Kidney tubule cell (primary cell): ENCODE data around the gene GPR42.
"Not testable (repeated sequence)": the region's sequence is repeated elsewhere in the genome, so short reads cannot be mapped to it uniquely, and the experiment has no call there.

ENCODE experiments used
- DNase-seq: peaks from one replicate; pipeline ENCODE4 v3.0.0-alpha.2; 2018; ENCODE audit warnings: low spot score

The GPR42 gene

DNA sequence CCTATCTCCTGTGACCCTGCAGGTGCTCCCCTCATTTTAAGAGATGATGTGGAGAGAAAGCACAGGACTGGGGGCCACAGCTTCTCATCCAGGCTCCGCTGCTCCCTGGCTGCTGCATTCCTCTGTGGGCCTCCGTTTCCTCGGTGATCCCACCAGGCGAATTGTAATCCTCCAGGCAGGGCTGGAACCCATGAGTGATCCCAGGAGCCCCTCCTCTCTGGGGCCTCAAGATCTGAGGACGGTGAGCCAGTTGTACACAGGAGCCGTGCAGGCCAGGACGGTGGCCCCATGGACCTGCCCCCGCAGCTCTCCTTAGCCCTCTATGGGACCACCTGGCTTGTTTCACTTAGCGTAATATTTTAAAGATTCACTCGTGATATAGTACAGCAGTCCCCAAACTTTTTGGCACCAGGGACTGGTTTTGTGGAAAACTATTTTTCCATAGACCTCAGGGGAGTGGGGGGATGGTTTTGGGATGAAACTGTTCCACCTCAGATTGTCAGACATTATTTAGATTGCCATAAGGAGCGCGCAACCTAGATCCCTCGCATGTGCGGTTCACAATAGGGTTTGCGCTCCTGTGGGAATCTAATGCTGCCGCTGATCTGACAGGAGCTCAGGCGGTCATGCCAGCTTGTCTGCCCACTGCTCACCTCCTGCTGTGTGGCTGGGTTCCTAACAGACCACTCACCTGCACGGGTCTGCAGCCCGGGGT is 7.0 kb upstream of the GPR42 start:
- DNase-seq = no peak

DNA sequence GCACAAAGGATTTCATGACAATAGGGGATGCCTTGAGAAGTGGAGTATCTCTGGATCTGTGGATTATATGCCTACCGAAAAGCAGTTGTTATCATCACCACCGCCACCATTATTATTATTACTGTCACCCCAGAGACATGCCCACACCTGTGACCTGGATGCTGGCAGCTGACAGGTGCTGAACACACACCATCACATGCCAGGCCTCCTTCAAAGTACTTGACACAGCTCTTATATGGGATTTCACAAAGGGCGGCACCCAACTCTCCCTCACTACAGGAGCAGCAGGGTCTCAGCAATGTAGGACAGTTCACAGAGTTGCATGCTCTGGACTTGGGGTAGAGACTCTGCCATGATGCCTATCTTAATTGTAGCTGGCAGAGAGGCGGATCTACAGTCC is 5.6 kb upstream of the GPR42 start:
- no peak for DNase-seq

DNA sequence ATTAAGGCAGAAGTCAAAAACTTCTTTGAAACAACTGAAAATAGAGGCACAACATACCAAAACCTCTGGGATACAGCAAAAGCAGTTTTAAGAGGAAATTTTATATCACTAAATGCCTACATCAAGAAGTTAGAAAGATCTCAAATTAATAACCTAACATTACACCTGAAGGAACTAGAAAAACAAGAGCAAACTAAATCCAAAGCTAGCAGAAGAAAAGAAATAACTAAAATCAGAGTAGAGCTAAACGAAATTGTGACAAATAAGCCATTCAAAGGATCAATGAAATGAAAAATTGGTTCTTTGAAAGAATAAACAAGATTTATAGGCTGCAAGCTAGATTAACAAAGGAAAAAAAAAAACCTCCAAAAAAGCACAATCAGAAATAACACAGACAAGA is 2.5 kb upstream of the GPR42 start:
- DNase-seq = no peak

DNA sequence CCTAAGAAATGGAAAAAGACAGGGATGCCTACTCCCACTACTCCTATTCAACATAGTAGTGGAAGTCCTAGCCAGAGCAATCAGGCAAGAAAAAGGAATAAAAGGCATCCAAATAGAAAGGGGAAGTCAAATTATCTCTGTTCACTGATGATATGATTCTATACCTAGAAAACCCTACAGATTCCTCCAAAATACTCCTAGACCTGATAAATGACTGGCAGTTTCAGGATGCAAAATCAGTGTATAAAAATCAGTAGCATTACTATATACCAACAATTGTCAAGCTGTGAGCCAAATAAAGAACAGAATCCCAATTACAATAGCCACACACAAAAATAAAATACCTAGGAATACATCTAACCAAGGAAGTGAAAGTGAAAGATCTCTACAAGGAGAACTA is 1.3 kb upstream of the GPR42 start:
- DNase-seq = no peak

DNA sequence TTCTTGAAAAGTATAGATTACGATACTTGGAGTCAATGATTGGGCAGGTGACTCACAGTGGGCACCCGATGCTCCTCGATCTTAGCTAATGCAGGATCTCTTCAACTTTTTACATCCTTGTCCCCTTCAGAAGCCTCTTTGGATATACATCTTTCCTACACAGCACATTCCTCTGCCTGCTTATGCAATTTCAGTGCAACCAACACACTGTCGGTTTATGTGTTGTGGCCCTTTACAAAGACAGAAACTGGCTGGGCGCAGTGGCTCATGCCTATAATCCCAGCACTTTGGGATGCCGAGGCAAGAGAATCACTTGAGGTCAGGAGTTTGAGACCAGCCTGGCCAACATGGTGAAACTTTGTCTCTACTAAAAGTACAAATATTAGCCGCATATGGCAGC is 2.6 kb downstream of the GPR42 start:
- no peak for DNase-seq

DNA sequence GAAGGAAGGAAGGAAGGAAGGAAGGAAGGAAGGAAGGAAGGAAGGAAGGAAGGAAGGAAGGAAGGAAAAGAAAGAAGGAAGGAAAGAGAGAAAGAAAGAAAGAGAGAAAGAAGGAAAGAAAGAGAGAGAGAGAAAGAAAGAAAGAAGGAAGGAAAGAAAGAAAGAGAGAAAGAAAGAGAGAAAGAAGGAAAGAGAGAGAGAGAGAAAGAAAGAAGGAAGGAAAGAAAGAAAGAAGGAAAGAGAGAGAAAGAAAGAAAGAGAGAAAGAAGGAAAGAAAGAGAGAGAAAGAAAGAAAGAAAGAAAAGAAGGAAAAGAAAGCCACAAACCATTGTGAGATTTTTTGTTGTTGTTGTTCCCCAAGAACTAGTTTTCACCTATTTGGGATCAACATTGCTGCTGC is 3.2 kb downstream of the GPR42 start:
- not testable (repeated sequence) for DNase-seq

DNA sequence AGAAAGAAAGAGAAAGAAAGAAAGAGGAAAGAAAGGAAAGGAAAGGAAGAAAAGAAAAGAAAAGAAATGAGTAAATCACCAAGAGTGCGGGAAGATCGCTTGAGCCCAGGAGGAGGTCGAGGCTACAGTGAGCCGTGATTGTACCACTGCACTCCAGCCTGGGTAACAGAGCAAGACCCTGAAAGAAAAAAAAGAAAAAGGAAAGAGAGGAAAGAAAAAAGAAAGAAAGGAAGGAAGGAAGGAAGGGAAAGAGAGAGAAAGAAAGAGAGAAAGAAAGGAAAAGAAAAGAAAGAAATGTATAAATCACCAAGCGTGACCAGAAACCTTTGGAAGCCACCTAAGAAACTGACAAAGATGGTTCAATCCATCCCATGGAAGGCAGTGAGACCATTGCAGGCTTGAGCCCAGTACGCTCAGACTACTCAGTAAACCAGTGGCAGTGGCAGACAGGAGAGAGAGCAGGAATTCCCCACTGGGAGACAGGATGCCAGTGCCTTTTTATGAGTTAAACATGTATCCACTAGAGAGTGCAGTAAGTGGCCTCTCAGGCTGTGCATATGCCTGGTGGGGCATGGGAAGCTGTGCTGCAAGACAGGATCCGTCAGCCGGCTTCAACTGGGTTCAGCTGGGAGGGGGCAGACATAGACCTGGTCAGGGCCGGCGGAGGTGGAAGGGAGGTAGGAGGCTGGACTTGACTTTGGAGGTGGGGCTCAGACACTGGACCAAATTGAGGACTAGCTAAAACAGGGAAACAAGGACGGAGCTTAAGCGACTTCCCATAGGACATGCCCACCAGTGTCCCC is 4.8 kb downstream of the GPR42 start:
- no peak for DNase-seq

DNA sequence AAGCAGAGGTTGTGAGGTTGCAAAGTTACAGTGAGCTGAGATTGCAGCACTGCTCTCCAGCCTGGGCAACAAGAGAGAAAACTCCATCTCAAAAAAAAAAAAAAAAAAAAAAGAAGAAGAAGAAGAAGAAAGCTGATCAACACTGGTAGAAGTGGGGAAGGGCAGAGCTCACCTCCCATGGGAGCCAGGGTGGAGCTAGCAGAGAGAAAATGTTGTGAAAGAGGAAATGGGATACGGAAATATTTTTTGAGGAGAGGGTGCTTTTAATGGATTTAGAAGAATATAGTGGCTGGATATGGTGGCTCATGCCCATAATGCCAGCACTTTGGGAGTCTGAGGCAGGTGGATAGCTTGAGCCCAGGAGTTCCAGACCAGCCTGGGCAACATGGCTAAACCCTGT is 6.8 kb downstream of the GPR42 start:
- no peak for DNase-seq

DNA sequence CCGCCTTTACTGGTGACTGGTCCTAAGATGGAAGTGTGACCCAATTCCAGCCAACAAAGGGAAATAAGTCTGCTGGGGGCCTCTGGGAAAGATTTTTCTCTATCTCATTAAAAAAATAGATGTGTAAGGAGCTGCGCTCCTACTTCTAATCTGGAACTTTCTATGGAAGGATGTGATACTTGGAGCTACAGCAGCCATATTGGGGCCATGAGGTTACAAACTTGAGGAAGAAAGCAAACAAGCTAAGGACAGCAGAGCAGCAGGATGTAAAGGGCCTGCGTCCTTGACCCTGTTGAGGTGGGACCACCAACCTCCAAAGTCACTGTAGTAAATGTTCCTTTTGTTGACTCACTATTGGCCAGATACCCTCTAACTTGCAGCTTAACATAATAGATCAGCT is 7.5 kb downstream of the GPR42 start:
- DNase-seq = no peak

DNA sequence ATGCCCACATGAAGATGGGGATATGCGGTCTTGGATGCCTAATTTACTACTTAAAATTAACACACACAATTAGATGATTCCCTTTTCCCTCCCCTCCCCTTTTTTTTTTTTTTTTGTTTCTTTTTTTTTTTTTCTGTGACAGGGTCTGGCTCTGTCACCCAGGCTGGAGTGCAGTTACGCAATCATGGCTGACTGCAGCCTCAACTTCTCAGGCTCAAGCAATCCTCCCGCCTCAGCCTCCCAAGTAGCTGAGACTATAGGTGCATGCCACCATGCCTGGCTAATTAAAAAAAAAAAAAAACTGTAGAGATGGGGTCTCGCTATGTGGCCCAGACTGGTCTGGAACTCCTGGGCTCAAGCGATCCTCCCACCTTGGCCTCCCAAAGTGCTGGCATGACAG is 8.7 kb downstream of the GPR42 start:
- DNase-seq = not testable (repeated sequence)

DNA sequence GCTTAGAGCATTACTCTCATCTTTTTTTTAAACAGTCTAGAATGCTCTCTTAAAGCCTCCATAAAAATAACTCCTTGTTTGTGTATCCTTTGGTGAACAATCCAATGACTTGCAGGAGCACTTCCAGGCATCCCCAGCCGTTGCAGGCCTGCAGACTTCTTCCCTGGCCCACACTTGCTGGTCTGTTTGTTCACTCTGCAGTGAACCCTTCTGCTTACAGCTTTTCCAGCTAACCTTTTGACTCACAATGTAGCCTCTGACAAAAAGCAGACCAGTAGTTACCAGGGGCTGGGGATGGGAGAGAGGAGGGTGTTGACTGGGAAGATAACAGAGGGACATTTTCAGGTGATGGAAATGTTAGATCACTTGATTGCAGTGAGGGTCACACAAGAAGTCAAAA is 9.1 kb downstream of the GPR42 start:
- no peak for DNase-seq

DNA sequence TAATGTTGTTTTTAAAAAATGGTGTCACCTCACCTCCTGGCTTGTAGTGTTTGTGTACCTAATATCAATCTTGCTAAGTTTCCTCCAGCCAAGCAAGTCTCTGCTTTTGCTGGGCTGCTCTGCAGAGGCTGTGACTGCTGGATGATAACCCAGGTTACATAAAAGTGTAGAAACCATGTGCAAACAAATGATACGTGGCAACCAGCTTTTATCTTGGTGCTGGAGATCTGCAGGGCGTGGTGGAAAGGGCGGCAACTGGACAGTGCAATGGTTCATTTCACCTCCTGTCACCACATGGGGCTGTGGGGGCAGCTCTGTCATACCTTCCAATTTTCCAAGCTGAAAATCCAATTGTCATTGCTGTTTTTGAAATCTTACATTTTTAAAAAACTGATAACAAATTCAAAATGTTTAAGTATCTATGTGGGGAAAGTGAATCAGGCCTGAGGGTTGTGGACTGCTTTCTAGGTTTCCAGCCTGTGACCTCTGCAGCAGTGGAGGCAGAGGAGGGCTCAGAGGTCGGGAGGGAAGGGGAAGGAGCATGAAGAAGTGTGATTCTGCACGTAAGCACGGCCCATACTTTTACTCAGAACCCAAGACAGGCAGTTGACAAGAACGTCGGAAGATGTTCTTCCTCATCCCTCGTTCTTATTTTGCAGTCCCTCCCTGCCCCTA is 9.7 kb downstream of the GPR42 start:
- no peak for DNase-seq

DNA sequence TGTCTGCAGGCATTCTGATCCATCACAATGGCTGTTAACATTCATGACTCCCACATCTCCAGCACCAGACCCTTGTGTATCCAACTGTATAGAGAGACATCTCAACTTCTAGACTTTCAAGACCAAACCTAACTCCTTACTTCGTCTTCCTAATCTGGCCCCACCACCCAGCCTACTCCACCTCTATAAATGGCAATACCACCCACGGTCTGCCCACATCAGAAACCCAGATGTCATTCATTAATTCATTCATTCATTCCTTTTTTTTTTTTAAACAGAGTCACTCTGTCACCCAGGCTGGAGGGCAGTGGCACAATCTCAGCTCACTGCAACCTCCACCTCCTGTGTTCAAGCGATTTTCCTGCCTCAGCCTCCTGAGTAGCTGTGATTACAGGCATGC is 10.4 kb downstream of the GPR42 start:
- no peak for DNase-seq

DNA sequence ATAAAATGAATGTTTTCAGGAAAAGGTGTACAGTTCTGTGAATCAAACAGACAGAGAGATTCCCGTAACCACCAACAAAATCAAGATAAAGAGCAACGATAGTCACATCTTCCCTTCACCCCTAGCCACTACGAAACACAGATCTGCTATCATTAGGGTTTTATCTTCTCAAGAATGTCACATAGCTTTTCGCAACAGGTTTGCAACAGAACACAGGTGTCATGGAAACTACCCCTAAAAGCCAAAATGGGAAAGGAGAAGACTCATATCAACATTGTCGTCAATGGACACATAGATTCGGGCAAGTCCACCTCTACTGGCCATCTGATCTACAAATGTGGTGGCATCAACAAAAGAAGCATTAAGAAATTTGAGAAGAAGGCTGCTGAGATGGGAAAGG is 11.1 kb downstream of the GPR42 start:
- no peak for DNase-seq

DNA sequence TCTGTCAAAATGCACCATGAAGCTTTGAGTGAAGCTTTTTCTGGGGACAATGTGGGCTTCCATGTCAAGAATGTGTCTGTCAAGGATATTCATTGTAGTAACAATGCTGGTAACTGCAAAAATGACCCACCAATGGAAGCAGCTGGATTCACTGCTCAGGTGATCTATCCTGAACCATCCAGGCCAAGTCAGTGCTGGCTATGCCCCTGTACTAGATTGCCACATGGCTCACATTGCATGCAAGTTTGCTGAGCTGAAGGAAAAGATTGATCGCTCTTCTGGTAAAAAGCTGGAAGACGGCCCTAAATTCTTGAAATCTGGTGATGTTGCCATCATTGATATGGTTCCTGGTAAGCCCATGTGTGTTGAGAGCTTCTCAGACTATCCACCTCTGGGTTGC is 12.7 kb downstream of the GPR42 start:
- no peak for DNase-seq

DNA sequence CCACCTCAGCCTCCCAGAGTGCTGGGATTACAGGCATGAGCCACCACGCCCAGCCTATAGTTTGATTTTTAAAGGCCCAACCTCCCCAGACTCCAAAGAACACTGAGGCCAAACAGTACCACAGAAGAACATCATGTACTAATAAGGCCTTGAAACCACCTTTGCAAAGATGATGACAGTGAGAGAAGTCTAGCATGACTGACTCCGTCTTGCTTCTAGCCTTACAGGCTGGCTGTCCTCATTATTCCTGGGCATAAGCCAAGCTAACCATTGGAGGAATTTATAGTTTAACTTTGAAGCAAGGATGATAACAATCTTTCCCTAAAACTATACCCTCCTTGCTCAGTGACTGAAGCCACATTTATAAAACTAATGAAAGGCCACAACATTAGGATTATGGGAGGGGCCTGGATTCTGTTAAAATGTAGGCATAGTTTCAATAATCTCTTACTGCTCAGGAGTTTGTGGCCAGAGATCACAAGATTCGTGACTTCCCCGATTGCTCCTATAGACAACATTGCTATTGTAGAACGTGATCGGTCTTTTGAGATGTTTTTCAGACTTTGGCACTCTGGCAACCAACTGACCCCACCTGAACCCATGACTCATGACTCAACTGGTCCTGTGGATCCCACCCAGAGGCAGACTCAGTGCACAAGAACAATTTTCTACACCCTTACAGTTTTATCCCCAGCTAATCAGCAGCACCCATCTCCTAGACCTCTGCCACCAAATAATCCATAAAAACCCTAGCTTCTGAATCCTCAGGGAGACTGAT is 17.6 kb downstream of the GPR42 start:
- DNase-seq = no peak

DNA sequence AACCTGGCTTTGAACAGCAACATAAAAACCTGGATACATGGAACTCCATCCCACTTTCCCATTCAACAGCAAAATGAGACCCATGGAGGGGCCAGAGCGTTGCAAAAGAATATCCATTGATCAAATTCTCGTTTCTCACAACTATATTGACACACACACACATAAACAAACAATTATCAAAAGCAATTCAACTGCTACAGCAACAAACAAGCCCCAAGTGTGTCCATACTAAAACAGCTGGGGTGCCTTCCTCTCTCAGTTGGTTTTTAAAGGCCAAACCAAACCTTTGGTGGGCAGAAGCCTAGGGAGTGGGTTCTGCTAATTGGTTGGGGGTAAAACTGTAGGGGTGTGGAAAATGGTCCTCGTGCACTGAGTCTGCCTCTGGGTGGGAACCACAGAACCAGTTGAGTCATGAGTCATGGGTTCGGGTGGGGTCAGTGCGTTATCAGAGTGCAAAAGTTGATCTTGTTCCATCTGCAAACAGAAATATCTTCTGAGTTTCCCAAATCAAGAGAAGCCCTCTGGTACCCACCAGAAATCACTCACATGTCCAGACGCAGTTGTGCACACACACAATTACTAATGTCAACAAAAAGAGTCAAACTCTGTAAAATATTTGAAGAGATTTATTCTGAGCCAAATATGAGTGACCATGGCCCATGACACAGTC is 18.5 kb downstream of the GPR42 start:
- no peak for DNase-seq

DNA sequence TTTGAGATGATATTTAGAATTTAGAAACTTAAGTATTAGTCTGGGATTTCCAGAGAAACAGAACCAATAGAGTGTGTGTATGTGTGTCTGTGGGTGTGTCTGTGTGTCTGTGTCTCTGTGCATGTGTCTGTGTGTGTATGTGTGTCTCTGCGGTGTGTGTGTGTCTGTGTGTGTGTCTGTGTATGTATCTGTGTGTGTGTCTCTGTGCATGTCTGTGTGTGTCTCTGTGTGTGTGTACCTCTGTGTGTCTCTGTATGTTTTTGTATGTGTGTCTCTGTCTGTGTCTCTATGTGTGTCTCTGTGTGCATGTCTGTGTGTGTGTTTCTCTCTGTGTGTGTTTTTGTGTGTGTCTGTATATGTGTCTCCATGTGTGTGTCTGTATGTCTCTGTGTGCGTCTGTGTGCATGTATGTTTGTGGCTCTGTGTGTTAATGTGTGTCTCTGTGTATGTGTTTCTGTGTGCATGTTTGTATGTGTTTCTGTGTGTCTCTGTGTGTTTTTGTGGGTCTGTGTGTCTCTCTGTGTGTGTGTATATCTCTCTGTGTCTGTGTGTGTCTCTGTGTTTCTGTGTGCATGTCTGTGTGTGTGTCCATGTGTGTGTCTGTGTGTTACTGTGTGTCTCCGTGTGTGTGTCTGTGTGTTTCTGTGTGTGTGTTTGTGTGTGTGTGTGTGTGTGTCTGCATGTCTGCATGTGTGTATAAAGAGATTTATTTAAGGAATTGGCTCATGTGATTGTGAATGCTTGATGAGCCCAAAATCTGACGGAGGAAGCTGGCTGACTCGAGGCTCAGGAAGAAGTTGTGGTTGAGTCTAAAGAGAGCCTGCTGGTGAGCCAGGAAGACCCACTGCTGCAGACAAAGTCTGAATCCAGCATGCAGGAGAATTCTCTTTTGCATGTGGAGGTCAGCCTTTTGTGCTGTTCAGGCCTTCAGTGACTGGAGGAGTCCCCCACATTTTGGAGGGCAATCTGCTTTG is 22.2 kb downstream of the GPR42 start:
- no peak for DNase-seq

DNA sequence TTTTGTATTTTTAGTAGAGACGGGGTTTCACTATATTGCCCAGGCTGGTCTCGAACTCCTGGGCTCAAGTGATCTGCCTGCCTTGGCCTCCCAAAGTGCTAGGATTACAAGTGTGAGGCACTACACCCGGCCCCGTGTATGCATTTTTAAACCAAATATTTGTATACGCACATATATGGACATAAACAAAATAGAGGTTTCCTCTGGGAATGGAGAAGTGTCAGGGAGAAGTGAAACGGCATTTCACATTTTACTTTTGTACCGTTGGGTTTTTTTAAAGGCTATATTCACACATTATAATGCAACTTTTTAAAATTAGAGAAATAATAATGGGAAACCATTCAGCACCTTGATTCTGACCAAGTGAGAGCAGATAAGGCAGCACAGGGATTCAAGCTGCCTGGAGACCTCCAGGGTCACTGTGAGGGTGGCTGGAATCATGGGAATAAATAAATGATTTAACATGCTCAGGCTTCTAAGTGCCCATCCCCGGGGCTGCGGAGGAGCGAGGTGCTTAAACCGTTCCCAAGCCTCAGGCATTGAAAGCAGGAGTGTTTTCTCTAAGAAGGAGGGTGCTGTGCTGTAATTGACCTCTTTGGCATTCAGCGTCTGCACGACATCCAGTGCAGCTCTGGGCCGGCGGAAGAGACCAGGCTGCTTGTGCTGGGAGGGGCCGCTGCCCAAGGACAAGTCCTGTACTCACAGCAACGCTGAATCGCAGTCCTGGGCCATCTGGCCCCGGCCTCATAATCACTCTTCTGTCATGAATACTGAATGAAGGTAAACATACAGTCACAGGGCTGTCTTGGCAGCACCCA is 24.7 kb downstream of the GPR42 start:
- no peak for DNase-seq
